Activated CD8-positive, alpha-beta memory T cell treated with anti-CD3 and anti-CD28 coated beads, Interleukin-2, amount 50 U/mL, for 1 hour (primary cell): Measurements from ENCODE around the gene SHISA7.

Experiments
- DNase-seq: peaks from one replicate; pipeline ENCODE4 v3.0.0-alpha.2; 2020; ENCODE audit errors: extremely low read depth

Gene SHISA7

GRCh38 chr19:55482156-55482961 is 39.3 kb upstream of the SHISA7 start:
- no peak for DNase-seq

- DNase-seq: no peak
Measured at GRCh38 chr19:55481794-55482155, 38.7 kb upstream of the SHISA7 start.

- DNase-seq: no peak
Measured at GRCh38 chr19:55481148-55481793, 38.2 kb upstream of the SHISA7 start.

GRCh38 chr19:55479451-55480230 is 36.5 kb upstream of the SHISA7 start:
- no peak for DNase-seq

- DNase-seq: no peak
Measured at GRCh38 chr19:55479045-55479444, 35.9 kb upstream of the SHISA7 start.

- DNase-seq: no peak
Measured at GRCh38 chr19:55478364-55478763, 35.3 kb upstream of the SHISA7 start.

- DNase-seq: no peak
Measured at GRCh38 chr19:55477905-55478304, 34.8 kb upstream of the SHISA7 start.

- DNase-seq: peak; percentile 97
Measured at GRCh38 chr19:55476100-55476775, 33.1 kb upstream of the SHISA7 start, which contains the start of gene ZNF628. Gene ZNF628, plus strand, starts transcription at chr19:55476617. Its CDS starts 3,294 bp downstream, at chr19:55479911.

- no peak for DNase-seq
Measured at GRCh38 chr19:55474269-55475265, 31.5 kb upstream of the SHISA7 start.

GRCh38 chr19:55473225-55474012 is 30.3 kb upstream of the SHISA7 start:
- DNase-seq: no peak

GRCh38 chr19:55472463-55472862 is 29.4 kb upstream of the SHISA7 start:
- no peak for DNase-seq

- DNase-seq: no peak
Measured at GRCh38 chr19:55471266-55471665, 28.2 kb upstream of the SHISA7 start.

- DNase-seq: no peak
Measured at GRCh38 chr19:55468054-55468393, 24.9 kb upstream of the SHISA7 start.

GRCh38 chr19:55467236-55468053 is 24.3 kb upstream of the SHISA7 start:
- DNase-seq: no peak

- no peak for DNase-seq
Measured at GRCh38 chr19:55466241-55466614, 23.1 kb upstream of the SHISA7 start.

GRCh38 chr19:55465460-55466240 is 22.6 kb upstream of the SHISA7 start:
- DNase-seq: no peak

GRCh38 chr19:55464662-55465054 is 21.6 kb upstream of the SHISA7 start, which contains the start of gene C19orf85:
Gene C19orf85, minus strand, starts transcription at chr19:55464751. Its CDS starts 197 bp downstream, at chr19:55464554.
- no peak for DNase-seq

GRCh38 chr19:55464039-55464661 is 21.1 kb upstream of the SHISA7 start:
- no peak for DNase-seq
